ENCODE measurements around the gene DOC2B. TPM values are rescaled to one million over a fixed set of nuclear protein-coding genes. Genes with fewer than 3 reads are reported as not detected.

Gene DOC2B
- total RNA-seq, 1 donor from 2014 or later, result 0.11 TPM

- Mint-ChIP-seq H3K4me1 (ENCODE audit: low read depth, unreplicated experiment) (no peaks in the 10 kb centered on the region), H3K27ac (ENCODE audit: unreplicated experiment) (no peak overlapping the region), H3K36me3 (ENCODE audit: low read depth, unreplicated experiment) (no peaks in the 10 kb centered on the region), H3K9me3 (ENCODE audit: unreplicated experiment) (no peaks in the 10 kb centered on the region), H3K4me3 (ENCODE audit: unreplicated experiment) (peak overlapping the region; percentile 79), H3K27me3 (ENCODE audit: low read depth, unreplicated experiment) (peaks cover 3% of the 10 kb centered on the region)
- TF ChIP-seq CTCF (IDR thresholded peaks at IDR 0.05; ENCODE audit: insufficient read depth, low read depth, low read length), result no peak
- no peak for TF ChIP-seq EZH2 (IDR thresholded peaks at IDR 0.05; ENCODE audit: insufficient read depth, low read length)
- no peak overlapping the region for H3K4me2 ChIP-seq (ENCODE audit: low read length)
- H3K79me2 ChIP-seq (ENCODE audit: insufficient read depth, low read length), result no peaks in the 10 kb centered on the region
- H3K4me1 ChIP-seq (ENCODE audit: insufficient read depth, low read length), result no peaks in the 10 kb centered on the region
- H3K27me3 ChIP-seq (ENCODE audit: insufficient read depth, low read length), result no peaks in the 10 kb centered on the region
- H3K9ac ChIP-seq (ENCODE audit: low read length), result no peak overlapping the region
- no peak overlapping the region for H3K27ac ChIP-seq (ENCODE audit: low read depth, low read length)
- no peak overlapping the region for H2AFZ ChIP-seq (ENCODE audit: low read depth, low read length)
- H3K4me3 ChIP-seq (ENCODE audit: insufficient read depth, low read depth, low read length), result no peak overlapping the region
- H3K36me3 ChIP-seq (ENCODE audit: insufficient read depth, low read length), result no peaks in the 10 kb centered on the region
- no peaks in the 10 kb centered on the region for H4K20me1 ChIP-seq (ENCODE audit: insufficient read depth, low read length)
- no peaks in the 10 kb centered on the region for H3K9me3 ChIP-seq (ENCODE audit: insufficient read depth, low read depth, low read length)
- DNase-seq (ENCODE audit: low read depth), result no peak
- no peak for FAIRE-seq
These were observed 33.5 kb upstream of the DOC2B start for GRCh38 chr17:214881-215331.

GRCh38 chr17:213286-214105, 32.0 kb upstream of the DOC2B start:
- Histone ChIP-seq H3K27ac (ENCODE audit: low read depth, low read length) (no peak overlapping the region), H3K79me2 (ENCODE audit: insufficient read depth, low read length) (no peaks in the 10 kb centered on the region), H3K4me3 (ENCODE audit: insufficient read depth, low read depth, low read length) (no peak overlapping the region), H3K4me2 (ENCODE audit: low read length) (no peak overlapping the region), H3K4me1 (ENCODE audit: insufficient read depth, low read length) (no peaks in the 10 kb centered on the region), H2AFZ (ENCODE audit: low read depth, low read length) (no peak overlapping the region), H3K36me3 (ENCODE audit: insufficient read depth, low read length) (no peaks in the 10 kb centered on the region), H3K27me3 (ENCODE audit: insufficient read depth, low read length) (peaks cover 4% of the 10 kb centered on the region), H4K20me1 (ENCODE audit: insufficient read depth, low read length) (no peaks in the 10 kb centered on the region), H3K9ac (ENCODE audit: low read length) (no peak overlapping the region), H3K9me3 (ENCODE audit: insufficient read depth, low read depth, low read length) (no peaks in the 10 kb centered on the region)
- H3K4me1 Mint-ChIP-seq (ENCODE audit: low read depth, unreplicated experiment), result no peaks in the 10 kb centered on the region
- FAIRE-seq (no peak), DNase-seq (ENCODE audit: low read depth) (no peak)
- H3K36me3 Mint-ChIP-seq (ENCODE audit: low read depth, unreplicated experiment), result no peaks in the 10 kb centered on the region
- no peak overlapping the region for H3K27ac Mint-ChIP-seq (ENCODE audit: unreplicated experiment)
- H3K4me3 Mint-ChIP-seq (ENCODE audit: unreplicated experiment), result no peak overlapping the region
- peaks cover 6% of the 10 kb centered on the region for H3K27me3 Mint-ChIP-seq (ENCODE audit: low read depth, unreplicated experiment)
- TF ChIP-seq EZH2 (IDR thresholded peaks at IDR 0.05; ENCODE audit: insufficient read depth, low read length), result no peak
- no peak for TF ChIP-seq CTCF (IDR thresholded peaks at IDR 0.05; ENCODE audit: insufficient read depth, low read depth, low read length)
- peaks cover 5% of the 10 kb centered on the region for H3K9me3 Mint-ChIP-seq (ENCODE audit: unreplicated experiment)

GRCh38 chr17:210402-210801, 29.0 kb upstream of the DOC2B start:
- Histone ChIP-seq H3K4me2 (ENCODE audit: low read length) (no peak overlapping the region), H3K4me1 (ENCODE audit: insufficient read depth, low read length) (no peaks in the 10 kb centered on the region), H3K27me3 (ENCODE audit: insufficient read depth, low read length) (peaks cover 11% of the 10 kb centered on the region), H3K9ac (ENCODE audit: low read length) (no peak overlapping the region), H4K20me1 (ENCODE audit: insufficient read depth, low read length) (no peaks in the 10 kb centered on the region), H3K9me3 (ENCODE audit: insufficient read depth, low read depth, low read length) (no peaks in the 10 kb centered on the region), H2AFZ (ENCODE audit: low read depth, low read length) (no peak overlapping the region), H3K36me3 (ENCODE audit: insufficient read depth, low read length) (no peaks in the 10 kb centered on the region), H3K27ac (ENCODE audit: low read depth, low read length) (no peak overlapping the region), H3K4me3 (ENCODE audit: insufficient read depth, low read depth, low read length) (no peak overlapping the region), H3K79me2 (ENCODE audit: insufficient read depth, low read length) (no peaks in the 10 kb centered on the region)
- TF ChIP-seq CTCF (IDR thresholded peaks at IDR 0.05; ENCODE audit: insufficient read depth, low read depth, low read length) (no peak), EZH2 (IDR thresholded peaks at IDR 0.05; ENCODE audit: insufficient read depth, low read length) (no peak)
- FAIRE-seq (no peak), DNase-seq (ENCODE audit: low read depth) (no peak)
- Mint-ChIP-seq H3K4me1 (ENCODE audit: low read depth, unreplicated experiment) (no peaks in the 10 kb centered on the region), H3K27me3 (ENCODE audit: low read depth, unreplicated experiment) (peaks cover 18% of the 10 kb centered on the region), H3K36me3 (ENCODE audit: low read depth, unreplicated experiment) (peaks cover 4% of the 10 kb centered on the region), H3K9me3 (ENCODE audit: unreplicated experiment) (peaks cover 5% of the 10 kb centered on the region), H3K4me3 (ENCODE audit: unreplicated experiment) (no peak overlapping the region), H3K27ac (ENCODE audit: unreplicated experiment) (no peak overlapping the region)

Data from astrocyte (in vitro differentiated cells and primary cell).